ENCODE data around the gene MYO10.
"Not testable (repeated sequence)": the region's sequence is repeated elsewhere in the genome, so short reads cannot be mapped to it uniquely, and the experiment has no call there.

Gene MYO10

DNA sequence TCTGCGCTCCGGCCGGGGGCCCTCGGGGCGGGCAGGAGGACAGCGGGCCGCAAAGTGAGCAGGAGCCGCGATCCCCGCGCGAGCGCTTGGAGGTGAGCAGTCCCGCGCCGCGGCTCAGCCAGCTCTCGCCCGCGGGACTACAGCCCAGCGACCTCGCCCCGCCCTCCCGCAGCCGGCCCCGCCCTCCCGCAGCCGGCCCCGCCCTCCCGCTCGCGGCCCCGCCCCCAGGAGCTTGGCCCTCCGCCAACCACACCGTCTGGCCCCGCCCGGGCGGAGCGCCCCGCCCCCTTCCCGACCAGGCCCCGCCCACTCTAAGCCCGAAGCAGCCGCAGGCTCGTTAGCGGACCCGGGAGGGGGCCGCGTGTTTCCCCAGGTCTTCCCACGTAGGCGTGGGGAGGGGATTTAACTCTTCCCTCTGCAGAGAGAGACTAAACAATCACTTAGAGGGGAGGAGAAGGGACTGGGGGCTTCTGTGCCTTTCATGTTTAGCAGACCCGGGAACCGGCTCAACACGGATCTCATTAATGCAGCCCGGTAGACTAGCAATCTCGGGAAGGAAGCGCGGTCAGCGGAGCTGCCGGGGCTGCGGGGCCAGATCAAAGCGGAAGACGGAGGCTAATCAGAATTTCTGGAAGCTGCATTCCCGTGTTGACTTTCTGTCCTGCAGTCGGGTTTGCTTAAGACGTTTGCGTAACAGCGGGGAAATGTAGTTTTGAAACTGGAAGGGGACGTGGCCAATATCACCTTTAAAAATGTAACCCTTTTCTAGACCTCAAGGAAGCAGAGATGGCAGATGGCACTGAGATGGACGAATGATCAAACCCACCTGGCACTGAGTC lies at the start of gene MYO10:
Gene MYO10, minus strand, starts transcription at position 139 of the 839 bp plus-strand sequence. CDS start 480 bp downstream, outside the sequence.
- peak; percentile 50 for DNase-seq

DNA sequence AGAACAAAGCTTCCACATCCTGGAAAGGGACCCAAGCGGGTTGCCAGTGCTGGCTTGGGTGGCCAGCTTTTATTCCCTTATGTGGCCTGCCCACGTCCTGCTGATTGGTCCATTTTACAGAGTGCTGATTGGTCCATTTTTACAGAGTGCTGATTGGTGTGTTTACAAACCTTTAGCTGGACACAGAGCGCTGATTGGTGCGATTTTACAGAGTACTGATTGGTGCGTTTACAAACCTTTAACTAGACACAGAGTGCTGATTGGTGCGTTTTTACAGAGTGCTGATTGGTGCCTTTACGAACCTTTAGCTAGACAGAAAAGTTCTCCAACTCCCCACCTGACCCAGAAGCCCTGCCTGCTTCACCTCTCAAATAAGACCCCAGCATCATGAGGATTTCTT lies 49.2 kb upstream of the MYO10 start:
- DNase-seq: not testable (repeated sequence)

DNA sequence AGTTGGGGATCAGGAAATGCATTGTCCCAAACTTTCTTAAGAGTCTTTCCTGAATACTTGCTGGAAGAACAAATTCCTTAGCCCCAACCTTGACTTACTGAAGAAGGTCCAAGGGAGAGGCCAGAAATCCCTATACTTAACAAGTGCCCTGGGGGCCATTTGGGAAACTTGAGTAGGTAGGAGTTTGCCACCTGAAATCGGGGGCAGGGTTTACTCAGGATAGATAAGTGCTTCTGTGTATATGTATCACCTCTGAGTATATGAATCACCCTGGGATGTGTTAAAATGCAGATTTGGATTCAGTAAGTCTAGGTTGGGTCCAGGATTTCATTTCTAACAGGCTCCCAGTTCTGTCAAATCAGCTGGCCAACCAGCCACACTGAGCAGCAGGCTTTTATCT lies 47.9 kb upstream of the MYO10 start:
- DNase-seq: no peak

DNA sequence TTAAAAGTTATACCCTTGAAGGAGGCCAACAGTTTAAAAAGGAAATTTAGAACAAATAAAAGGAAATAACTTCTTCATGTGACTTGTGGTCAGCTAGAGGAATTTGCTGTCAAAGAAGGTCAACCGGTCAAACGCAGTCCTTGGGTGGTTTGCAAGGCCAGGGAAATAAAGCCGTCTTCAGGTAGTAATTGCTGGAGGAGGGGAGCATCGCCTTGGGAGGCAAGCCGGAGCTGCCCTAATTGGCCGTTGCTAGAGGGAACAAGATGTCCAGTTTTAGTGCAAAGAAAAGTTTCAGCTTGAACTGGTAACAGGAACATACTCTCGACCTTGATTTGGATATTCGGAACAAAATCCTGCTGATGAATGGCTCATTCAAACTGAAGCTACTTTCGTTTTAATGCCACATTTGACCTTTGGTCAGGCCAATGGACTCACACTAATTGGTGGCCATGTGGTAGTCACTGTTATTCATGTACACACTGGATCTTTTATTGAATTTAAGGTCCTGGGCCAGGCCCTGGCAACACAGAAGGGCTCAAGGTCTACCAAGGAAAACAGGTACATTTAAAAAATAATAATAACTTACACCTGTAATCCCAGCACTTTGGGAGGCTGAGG lies 47.0 kb upstream of the MYO10 start:
- DNase-seq: no peak

DNA sequence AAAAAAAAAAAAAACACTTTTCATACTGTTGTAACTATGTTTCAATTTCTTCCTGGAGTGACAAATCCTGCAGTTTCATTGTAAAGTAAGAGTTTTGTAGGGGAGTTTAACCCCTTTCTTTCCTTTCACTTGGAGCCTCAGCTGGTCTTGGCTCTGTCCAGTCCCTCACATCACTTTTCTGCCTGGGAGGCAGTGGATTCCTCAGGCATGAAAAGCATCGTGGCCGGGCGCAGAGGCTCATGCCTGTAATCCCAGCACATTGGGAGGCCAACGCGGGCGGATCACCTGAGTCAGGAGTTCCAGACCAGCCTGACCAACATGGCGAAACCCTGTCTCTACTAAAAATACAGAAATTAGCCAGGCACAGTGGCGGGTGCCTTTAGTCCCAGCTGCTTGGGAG lies 45.6 kb upstream of the MYO10 start:
- DNase-seq: no peak

DNA sequence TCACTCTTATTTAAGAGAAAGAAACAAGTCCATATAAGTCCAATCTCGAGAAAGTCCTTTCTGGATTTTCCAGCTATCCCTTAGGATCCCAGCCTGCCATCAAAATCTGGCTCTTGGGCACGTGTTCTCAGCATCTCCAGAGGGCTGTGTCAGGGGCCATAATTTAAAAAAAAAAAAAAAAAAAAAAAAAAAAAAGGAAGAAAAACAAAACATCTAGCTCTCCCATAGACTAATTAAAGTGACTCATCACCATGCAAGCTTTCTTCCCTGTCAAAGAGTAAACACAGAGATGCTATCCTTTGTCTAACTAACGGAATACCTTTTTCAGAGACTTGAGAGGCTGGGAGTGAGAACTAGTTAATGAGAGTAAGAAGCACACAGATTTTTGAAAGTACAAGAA lies 44.9 kb upstream of the MYO10 start:
- no peak for DNase-seq

DNA sequence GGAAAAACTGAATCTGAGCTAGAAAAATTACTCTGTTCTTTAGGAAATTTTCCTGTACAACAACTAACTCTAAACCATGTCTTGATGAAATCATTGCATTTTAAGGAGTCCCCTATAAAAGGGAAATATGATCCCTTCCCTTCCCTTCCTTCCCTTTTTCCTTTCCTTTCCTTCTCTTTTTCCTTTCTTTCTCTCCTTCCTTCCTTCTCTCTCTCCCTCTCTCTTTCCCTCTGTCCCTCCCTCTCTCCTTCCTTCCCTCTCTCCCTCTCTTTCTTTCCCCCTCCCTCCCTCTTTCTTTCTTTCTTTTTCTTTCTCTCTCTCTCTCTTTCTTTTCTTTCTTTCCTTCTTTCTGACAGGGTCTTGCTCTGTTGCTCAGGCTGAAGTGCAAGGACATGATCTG lies 42.2 kb upstream of the MYO10 start:
- no peak for DNase-seq

DNA sequence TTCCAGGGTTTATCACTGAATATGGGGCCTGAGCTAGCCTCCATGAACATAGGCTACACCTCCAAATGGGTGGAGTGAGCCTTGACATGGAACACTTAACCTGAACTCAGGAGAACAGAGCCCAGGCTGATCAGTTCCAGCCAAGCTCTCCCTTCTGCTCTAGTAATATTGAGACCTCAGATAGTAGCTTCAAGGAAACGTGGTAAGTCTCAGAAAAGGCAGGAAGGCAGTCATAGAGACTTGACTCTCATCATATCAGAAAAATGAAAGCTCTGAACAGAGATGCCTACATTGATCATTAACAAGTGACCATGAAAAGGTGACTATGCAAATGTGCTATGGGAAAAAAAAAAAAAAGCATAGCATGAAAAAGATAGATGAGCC lies 40.5 kb upstream of the MYO10 start:
- no peak for DNase-seq

DNA sequence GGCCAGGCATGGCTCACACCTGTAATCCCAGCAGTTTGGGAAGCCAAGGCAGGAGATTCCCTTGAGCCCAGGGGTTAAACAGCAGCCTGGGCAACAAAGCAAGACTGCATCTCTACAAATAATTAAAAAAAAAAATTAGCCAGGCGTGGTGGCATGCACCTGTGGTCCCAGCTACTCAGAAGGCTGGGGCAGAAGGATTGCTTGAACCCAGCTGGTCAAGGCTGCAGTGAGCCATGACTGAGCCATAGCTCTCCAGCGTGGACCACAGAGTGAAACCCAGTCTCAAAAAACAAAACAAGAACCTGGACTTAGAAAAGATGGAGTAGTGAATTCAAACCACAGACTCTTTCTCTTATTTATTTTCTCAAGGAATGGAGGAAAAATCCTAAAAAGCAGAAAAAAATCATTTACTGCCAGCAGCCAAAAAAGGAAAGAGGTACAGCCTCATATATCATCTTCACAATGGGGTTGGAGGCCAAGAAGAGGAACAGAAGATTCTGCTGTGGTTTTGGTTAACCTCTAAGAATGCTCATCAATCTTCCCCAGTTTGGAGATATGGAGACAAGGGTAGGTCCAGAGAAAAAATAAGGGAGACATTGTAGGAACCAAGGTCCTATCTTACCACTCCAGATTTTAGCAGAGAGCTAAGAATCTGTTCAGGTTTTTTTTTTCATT lies 40.0 kb upstream of the MYO10 start:
- DNase-seq: no peak

DNA sequence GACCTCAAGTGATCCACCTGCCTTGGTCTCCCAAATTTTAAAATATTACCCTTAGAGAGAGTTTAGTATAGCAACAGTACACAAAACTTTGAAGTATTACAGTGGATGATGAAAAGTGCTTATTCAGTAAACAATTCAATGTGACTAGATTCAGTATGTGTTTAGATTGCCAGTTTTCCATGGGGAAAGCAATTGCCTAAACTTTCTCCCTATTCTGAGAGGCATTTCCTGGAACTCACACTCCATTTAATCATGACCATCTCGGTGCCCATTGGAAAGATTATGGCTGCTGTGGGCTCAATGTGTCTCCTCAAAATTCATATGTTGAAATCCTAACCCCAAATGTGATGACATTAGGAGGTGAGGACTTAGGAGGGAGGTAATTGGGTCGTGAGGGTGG lies 38.9 kb upstream of the MYO10 start:
- no peak for DNase-seq

DNA sequence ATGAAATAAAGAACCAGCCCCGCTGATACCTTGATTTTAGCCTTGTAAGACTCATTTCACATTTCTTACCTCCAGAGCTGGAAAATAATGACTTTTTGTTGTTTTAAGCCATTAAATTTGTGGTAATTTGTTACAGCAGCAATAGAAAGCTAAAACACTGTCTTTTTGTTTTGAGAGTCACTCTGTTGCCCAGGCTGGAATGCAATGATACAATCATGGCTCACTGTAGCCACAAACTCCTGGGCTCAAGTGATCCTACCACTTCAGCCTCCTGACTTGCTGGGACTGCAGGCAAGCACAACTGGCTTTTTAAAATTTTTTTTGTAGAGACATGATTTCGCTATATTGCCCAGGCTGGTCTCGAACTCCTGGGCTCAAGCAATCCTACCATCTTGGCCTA lies 34.7 kb upstream of the MYO10 start:
- no peak for DNase-seq

DNA sequence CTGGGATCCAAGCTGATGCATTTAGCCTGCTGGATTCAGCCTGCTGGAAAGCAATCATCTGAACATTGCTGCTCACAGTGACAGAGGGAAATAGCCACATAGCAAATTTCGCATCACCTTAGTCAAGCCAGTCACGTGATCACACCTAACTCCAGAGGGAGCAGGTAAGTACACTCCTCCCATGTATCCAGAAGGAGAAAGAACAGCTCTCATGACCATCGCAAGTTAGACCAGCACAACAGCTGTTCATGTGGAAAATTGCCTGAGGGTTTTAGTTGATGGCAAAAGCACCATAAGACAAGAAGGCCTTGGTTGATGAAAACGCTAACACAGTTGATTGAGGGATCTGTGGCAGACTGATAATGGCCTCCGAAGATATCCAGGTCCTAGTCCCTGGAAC lies 34.2 kb upstream of the MYO10 start:
- DNase-seq: no peak

DNA sequence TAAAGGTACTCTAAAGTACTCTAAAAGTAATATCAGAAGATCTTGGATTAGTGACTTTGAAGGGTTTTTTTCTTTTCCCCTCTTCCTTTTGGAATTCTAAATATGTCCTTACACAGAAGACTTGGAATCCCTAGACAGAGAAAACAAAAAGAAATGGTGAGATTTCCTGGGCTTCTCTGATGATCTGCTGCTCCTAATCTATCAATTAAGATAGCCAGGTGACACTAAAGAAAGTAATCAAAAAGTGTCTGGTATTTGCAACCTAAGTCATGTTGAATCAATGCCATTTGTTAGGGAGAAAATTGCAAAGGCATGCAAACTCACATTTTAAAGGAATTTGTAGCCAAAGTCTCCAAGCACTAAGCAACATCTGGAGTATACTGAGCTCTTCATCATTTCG lies 29.5 kb upstream of the MYO10 start:
- no peak for DNase-seq

DNA sequence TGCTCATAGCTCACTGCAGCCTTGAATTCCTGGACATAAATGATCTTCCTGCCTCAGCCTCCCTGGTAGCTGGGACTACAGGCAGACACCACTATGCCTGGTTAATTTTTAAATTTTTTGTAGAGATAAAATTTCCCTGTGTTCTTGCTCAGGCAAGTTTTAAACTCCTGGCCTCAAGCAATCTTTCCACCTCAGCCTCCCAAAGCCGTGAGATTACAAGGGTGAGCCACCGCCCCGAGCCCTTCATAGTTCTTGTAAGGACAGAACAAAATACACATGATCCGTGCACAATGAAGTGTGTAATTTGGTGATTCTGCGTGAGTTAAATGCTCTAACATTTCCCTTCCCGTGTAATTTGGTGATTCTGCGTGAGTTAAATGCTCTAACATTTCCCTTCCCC lies 27.7 kb upstream of the MYO10 start:
- no peak for DNase-seq

DNA sequence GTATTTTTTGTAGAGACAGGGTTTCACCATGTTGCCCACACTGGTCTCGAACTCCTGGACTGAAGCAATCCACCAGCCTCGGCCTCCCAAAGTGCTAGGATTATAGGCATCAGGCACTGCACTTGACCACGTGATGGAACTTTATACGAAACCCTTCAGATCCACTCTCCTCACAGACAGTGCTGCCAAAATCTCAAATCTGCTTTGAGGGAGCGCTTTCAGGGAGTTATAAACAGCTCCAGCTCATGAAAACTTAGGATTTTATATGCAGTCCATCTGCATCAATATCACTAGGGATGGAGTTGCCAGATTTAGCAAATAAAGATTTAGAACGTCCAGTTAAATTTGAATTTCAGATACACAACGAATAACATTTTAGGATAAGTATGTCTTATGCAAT lies 25.0 kb upstream of the MYO10 start:
- no peak for DNase-seq

DNA sequence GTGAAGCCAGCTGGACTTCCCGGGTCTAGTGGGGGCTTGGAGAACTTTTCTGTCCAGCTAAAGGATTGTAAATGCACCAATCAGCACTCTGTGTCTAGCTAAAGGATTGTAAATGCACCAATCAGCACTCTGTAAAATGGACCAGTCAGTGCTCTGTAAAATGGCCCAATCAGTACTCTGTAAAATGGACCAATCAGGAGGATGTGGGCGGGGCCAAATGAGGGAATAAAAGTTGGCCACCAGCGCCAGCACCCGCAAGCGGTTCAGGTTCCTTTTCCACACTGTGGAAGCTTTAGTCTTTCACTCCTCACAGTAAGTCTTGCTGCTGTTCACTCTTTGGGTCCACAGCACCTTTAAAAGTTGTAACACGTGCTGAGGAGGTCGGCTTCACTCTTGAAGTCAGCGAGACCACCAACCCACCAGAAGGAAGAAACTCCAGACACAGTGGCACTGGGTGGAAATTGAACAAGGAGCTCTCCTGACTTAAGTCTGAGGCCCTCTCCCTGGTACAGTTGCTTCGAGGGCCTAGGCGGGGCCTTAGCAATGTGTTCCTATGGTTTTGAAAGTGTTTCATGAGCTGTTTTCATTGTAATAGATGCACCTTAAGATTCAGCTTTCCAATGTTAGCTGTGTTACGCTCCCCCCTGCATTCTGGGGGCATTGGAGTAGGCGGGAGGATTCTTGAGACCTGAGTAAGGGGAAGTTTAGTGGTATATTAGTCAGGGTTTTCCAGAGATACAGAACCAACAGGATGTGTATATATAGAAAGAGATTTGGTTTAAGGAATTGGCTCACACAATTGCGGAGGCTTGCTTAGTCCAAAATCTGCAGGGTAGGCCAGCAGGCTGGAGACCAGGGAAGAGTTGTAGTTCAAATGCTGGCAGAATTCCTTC lies 21.5 kb upstream of the MYO10 start:
- no peak for DNase-seq

DNA sequence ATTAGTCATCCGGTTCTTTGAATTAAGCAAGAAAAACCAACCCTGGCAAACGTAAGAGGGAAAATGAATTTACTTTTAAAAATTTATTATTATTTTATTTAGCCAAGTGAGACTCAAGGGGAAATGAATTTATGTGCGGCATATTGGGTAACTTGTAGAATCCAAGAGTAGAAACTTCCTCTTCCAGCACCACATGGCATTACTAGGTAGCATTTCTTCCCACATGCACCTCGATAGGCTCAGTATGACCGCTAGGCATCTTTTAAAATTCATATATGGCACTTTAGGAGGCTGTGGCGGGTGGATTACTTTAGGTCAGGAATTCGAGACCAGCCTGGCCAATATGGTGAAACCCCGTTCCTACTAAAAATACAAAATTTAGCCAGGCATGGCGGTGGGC lies 17.6 kb upstream of the MYO10 start:
- no peak for DNase-seq

DNA sequence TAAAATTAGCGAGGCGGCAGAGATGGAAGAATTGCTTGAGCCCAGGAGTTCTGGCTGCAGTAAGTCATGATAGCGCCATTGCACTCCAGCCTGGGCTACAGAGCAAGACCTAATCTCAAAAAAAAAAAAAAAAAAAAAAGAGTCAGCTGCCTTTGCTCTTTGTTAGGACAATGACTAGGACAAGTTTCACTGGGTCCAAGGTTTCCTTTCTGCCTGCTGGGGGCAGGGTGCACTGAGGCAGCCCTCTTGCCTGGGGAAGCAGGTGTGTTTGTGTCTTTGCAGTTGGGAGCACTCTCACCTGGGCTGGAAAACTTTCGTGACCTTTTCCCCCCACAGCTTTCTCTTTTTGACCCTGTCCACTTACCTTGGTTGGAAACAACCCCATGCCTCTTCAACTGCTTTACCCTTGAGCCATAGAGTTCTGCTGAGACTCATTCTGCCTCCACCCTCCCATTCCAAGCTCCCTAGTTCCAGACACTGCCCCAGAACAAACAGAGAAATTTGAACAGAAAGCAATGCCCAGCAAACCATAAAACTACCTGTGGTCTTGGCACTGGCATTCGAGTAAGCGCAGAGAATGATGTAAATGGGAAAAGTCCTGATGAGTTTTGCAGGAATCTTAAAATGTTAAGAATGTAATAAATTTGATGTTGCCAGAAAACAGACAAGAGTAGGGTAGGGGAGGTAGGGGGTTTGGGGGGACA lies 17.0 kb upstream of the MYO10 start:
- DNase-seq: no peak

DNA sequence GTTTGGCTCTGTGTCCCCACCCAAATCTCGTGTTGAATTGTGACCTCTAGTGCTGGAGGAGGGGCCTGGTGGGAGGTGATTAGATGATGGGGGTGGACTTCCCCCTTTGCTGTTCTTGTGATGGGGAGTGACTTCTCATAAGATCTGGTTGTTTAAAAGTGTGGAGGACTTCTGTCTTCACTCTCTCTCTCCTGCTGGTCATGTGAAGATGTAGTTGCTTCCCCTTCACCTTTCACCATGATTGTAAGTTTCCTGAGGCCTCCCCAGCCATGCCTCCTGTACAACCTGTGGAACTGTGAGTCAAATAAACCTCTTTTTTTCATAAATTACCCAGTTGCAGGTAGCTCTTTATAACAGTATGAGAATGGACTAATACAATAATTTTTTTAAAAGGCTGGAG lies 10.6 kb upstream of the MYO10 start:
- no peak for DNase-seq

DNA sequence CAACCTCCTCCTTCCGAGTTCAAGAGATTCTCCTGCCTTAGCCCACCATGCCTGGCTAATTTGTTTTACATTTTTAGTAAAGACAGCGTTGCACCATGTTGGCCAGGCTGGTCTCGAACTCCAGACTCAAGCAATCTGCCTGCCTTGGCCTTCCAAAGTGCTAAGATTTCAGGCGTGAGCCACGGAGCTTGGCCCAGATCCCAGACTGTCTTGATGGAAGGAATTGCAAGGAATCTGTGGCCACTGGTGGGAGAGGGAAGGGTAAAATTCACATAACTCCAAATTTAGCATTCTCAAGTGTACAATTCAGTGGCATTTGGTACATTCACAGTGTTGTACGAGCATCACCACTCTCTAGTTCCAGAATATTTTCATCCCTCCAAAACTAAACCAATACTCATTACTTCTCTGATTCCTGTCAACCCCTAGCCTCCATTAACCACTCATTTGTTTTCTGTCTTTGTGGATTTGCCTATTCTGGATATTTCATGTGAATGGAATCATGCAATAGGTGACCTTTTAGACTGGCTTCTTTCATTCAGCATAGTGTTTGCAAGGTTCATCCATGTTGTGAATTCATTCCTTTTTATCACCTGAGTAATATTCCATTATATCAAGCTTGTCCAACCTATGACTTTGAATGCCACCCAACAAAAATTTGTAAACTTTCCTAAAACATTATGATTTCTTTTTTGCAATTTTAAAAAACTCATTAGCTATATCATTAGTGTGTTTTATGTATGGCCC lies 8.9 kb upstream of the MYO10 start:
- no peak for DNase-seq

DNA sequence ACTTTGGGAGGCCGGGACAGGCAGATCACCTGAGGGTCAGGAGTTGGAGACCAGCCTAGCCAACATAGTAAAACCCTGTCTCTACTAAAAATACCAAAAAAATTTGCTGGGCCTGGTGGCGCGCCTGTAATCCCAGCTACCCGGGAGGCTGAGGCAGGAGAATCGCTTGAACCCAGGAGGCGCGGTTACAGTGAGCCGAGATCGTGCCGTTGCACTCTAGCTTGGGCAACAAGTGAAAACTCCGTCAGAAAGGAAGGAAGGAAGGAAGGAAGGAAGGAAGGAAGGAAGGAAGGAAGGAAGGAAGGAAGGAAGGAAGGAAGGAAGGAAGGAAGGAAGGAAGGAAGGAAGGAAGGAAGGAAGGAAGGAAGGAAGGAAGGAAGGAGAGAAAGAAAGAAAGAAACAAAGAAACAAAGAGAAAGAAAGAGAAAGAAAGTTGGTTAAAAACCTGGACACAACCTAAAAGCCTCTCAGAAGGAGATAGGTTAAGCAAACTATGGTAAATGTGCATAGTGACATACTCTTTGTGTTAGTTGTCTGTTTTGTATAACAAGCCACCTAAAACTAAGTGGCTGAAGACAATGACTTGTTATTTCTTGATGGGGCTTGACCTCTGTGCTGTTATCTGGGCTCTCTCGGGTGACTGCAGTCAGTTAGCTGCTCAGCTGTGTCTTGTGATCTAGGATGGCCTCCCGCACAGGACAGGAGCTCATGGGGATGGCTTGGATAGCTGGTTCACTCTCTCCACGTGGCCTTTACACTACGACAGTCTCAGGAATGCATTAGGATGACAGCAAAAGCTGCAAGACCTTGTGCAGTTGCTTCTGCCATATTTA lies 8.0 kb upstream of the MYO10 start:
- no peak for DNase-seq
